Measurements from ENCODE around the gene CDH24.
"Not testable (repeated sequence)": the region's sequence is repeated elsewhere in the genome, so short reads cannot be mapped to it uniquely, and the experiment has no call there.

CDH24 gene

DNA sequence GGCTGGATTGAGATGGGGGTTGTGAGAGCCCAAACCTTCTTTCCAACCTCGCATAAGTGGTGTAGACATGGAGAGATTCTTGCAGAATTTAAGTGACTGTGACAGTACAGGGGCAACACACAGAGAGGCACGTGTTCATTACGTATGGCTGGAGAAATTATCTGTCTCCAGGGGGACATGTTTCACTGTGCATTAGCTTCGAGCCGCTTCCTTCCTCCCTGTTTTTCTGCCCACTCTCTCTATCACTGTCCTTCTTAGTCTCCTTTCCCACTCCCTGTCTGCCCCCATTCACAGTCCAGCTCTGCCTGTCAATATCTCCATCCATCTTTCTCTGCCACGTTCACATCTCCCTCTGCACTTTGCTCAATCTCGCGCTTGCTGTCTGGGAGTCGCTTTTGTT is 35.9 kb downstream of the CDH24 start:
- H3K4me3 ChIP-seq (ENCODE audit: control insufficient read depth, low read depth, low read length), result no peak overlapping the region
- DNase-seq (ENCODE audit: low read depth), result no peak
- TF ChIP-seq, protein P1, sequence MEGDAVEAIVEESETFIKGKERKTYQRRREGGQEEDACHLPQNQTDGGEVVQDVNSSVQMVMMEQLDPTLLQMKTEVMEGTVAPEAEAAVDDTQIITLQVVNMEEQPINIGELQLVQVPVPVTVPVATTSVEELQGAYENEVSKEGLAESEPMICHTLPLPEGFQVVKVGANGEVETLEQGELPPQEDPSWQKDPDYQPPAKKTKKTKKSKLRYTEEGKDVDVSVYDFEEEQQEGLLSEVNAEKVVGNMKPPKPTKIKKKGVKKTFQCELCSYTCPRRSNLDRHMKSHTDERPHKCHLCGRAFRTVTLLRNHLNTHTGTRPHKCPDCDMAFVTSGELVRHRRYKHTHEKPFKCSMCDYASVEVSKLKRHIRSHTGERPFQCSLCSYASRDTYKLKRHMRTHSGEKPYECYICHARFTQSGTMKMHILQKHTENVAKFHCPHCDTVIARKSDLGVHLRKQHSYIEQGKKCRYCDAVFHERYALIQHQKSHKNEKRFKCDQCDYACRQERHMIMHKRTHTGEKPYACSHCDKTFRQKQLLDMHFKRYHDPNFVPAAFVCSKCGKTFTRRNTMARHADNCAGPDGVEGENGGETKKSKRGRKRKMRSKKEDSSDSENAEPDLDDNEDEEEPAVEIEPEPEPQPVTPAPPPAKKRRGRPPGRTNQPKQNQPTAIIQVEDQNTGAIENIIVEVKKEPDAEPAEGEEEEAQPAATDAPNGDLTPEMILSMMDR (conservative IDR thresholded peaks at IDR 0.05; ENCODE audit: control insufficient read depth, insufficient read depth, low read depth, low read length), result no peak

DNA sequence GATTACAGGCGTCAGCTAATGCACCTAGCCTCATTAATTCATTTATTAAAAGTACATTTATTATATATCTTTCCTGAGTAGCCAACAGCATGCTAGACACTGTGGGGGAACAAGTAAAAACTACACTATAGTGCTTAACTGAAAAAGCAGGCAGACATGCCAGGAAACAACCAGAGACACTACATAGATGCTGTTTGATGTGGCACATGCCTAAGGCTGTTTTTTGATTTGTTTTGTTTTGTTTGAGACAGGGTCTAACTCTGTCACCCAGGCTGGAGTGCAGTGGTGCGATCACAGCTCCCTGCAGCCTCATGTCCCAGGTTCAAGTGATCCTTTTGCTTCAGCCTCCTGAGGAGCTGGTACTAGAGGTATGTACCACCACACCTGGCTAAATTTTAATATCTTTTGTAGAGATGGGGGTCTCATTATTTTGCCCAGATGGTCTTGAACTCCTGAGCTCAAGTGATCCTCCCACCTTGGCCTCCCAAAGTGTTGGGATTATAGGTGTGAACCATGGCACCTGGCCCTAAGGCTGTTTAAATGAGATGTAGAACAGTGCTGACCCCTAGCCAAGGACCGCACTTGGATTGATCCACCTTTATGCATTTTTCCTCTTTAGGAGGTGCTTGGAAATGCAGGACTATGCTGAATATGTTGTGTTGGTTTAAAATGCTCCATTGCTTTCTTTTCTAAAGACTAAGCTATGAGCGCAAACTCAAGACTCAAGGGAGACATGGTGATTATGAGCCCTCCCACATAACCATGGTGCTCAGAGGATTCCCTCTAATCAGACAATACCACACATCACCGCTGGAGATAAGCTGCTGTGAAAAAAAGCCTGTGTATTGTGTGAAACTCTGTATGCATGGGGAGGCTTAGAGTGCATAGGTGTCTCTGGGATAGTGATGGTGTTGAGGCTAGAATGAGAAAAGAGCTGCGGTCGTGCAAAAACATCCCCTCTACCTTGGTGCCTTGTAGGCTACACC is 36.9 kb downstream of the CDH24 start:
- no peak for DNase-seq (ENCODE audit: low read depth)

DNA sequence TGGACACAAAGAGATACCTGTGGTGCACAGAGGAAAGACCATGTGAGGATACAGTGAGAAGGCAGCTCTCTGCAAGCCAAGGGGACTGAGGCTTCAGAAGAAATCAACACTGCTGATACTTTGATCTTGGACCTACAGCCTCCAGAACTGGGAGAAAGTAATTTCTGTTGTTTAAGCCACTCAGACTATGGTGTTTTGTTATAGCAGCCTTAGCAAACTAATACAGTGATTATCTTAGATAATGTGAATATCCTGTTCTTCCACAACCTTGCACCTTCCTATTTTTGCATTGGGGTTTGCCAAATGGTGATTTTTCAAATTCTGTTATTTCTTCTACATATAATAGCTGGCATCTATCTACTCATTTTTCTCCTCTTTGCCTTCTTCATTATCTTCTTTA is 39.2 kb downstream of the CDH24 start:
- TF ChIP-seq, protein P1 (conservative IDR thresholded peaks at IDR 0.05; ENCODE audit: control insufficient read depth, insufficient read depth, low read depth, low read length), result no peak
- H3K4me3 ChIP-seq (ENCODE audit: control insufficient read depth, low read depth, low read length), result no peak overlapping the region
- DNase-seq (ENCODE audit: low read depth), result no peak

More for the DNA sequence above, 36.9 kb downstream of the CDH24 start:
- TF ChIP-seq, protein P1 (conservative IDR thresholded peaks at IDR 0.05; ENCODE audit: control insufficient read depth, insufficient read depth, low read depth, low read length), result no peak
- H3K4me3 ChIP-seq (ENCODE audit: control insufficient read depth, low read depth, low read length), result no peak overlapping the region

DNA sequence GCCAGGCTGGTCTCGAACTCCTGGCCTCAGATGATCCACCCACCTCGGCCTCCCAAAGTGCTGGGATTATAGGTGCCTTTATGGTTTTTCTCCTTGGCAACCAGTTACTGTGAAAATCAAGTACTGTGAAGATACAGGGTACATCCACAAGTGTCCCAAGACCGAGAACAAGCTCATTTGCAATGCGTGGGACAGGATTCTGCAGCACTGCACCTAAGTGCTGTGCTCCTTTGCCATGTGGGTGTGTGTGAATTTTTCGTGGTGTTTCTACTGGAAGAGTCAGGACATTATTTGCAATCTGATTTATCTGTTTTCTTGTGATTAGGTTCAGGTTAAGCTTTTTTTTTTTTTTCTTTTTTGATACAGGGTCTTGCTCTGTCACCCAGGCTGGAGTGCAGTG is 40.2 kb downstream of the CDH24 start:
- H3K4me3 ChIP-seq (ENCODE audit: control insufficient read depth, low read depth, low read length), result no peak overlapping the region
- no peak for DNase-seq (ENCODE audit: low read depth)
- TF ChIP-seq, protein P1 (conservative IDR thresholded peaks at IDR 0.05; ENCODE audit: control insufficient read depth, insufficient read depth, low read depth, low read length), result no peak

DNA sequence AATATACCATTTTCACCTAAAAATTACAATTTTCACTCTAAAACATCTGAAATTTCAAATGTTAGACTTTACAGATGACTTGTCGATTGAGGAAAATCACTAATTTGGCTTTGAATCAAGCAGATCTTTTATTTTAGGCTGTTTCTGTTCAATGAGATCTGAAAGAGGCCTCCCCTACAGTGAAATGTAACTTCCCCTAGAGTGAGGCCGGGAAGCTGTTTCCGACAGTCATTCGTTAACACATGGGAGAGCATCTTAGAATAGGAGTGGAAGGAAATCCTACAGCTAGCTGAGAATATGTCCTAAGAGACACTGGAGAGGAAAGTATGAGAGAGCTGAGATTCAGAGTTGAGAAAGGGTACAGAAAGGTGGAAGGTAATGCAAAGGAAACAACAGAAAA is 41.7 kb downstream of the CDH24 start:
- TF ChIP-seq, protein P1 (conservative IDR thresholded peaks at IDR 0.05; ENCODE audit: control insufficient read depth, insufficient read depth, low read depth, low read length), result no peak
- H3K4me3 ChIP-seq (ENCODE audit: control insufficient read depth, low read depth, low read length), result no peak overlapping the region
- DNase-seq (ENCODE audit: low read depth), result no peak

DNA sequence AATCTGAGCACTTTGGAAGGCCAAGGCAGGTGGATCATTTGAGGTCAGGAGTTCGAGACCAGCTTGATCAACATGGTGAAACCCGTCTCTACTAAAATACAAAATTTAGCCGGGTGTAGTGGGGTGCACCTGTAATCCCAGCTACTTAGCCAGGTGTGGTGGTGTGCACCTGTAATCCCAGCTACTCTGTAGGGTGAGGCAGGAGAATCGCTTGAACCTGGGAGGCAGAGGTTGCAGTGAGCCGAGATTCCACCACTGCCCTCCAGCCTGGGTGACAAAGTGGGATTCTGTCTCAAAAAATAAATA is 43.6 kb downstream of the CDH24 start:
- not testable (repeated sequence) for H3K4me3 ChIP-seq (ENCODE audit: control insufficient read depth, low read depth, low read length); DNase-seq (ENCODE audit: low read depth)

DNA sequence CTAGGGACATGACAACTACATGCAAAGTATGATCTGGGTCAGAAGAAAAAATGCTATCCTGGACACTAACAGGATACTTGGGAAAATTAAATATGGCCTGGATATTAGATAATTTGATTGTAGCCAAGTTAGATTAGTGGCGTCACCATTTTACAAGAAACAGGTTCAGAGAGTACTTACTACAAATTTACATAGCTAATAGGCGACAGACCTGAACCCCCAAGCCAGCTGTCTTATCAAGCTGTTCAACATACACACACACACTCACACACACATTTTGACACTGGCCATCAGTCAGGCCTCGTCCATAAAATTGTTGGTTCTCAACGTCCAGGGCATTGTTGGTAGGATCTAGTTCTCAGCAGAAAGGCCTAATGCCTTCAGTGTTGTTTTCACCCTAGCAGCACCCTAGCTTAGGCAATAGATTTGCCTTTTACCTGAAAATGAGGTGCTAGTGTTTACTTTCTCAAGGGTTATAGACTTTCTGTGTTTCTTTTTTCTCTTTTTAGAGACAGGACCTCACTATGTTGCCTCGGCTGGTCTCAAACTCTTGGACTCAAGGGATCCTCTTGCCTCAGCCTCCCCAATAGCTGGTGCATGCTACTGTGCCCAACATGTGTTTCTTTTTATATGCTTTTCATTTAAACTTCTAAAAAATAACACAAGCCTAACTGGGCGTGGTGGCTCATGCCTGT is 44.1 kb downstream of the CDH24 start:
- TF ChIP-seq, protein P1 (conservative IDR thresholded peaks at IDR 0.05; ENCODE audit: control insufficient read depth, insufficient read depth, low read depth, low read length), result no peak
- H3K4me3 ChIP-seq (ENCODE audit: control insufficient read depth, low read depth, low read length), result no peak overlapping the region
- no peak for DNase-seq (ENCODE audit: low read depth)
